Progenitor cell of endocrine pancreas (in vitro differentiated cells): ENCODE data around the gene GVQW3. TPM values are rescaled to one million over a fixed set of nuclear protein-coding genes. Genes with fewer than 3 reads are reported as not detected.

ENCODE experiments used
- DNase-seq: peaks from one replicate; pipeline ENCODE4 v3.0.0; 2021; ENCODE audit warnings: low spot score; ENCODE audit not compliant: unreplicated experiment
- H3K27ac Mint-ChIP-seq: 2 replicates; pipeline ENCODE4 v1.8.0; 2021; ENCODE audit warnings: mild to moderate bottlenecking, moderate library complexity, mixed read lengths
- H3K27me3 Mint-ChIP-seq: 2 replicates; pipeline ENCODE4 v1.8.0; 2021; ENCODE audit warnings: mixed read lengths
- H3K36me3 Mint-ChIP-seq: 2 replicates; pipeline ENCODE4 v1.8.0; 2022; ENCODE audit warnings: mixed read lengths; ENCODE audit not compliant: insufficient read depth
- H3K4me1 Mint-ChIP-seq: 2 replicates; pipeline ENCODE4 v1.8.0; 2021; ENCODE audit warnings: low read depth, mixed read lengths
- H3K4me3 Mint-ChIP-seq: 2 replicates; pipeline ENCODE4 v1.8.0; 2021; ENCODE audit warnings: low read depth, mild to moderate bottlenecking, moderate library complexity, mixed read lengths
- H3K9me3 Mint-ChIP-seq: 2 replicates; pipeline ENCODE4 v1.8.0; 2021; ENCODE audit warnings: low read depth, mixed read lengths
- total RNA-seq: library from RNA; stranded (reverse); gene quantifications from 2 replicates; pipeline ENCODE4 v1.2.1, GENCODE V29; 2021
- TF ChIP-seq, protein P1 (sequence below): fragments of 200-600 bp; sonication (generic); IDR thresholded peaks from one replicate; pipeline ENCODE4 v1.5.0; 2021; ENCODE audit warnings: antibody characterized with exemption, mild to moderate bottlenecking; ENCODE audit not compliant: unreplicated experiment

GVQW3 gene
- total RNA-seq, 1 donor from 2014 or later, result 17.5 TPM

DNA sequence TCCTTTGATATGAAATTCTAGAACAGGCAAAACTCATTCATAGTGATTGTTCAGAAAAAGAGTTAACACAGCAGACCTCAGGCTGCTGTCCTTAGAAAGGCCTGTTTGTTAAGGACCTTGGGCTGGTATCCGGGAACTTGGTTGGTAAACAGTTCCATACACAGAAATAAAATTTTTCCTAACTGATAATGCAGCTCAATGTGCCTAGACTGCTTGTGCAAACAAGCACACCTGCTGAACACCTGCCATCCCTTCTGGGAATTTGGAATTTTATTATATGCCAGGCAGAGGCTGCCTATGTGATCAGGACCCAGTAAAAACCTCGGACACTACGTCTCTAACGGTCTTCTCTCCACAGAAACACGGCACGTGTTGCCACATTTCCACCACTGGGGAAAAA lies 11.7 kb upstream of the GVQW3 start:
- Mint-ChIP-seq H3K27ac (peak overlapping the region; percentile 83), H3K4me3 (no peak overlapping the region), H3K36me3 (peaks cover 8% of the 10 kb centered on the region), H3K4me1 (peaks cover 31% of the 10 kb centered on the region), H3K27me3 (no peaks in the 10 kb centered on the region), H3K9me3 (no peaks in the 10 kb centered on the region)
- TF ChIP-seq, protein P1, sequence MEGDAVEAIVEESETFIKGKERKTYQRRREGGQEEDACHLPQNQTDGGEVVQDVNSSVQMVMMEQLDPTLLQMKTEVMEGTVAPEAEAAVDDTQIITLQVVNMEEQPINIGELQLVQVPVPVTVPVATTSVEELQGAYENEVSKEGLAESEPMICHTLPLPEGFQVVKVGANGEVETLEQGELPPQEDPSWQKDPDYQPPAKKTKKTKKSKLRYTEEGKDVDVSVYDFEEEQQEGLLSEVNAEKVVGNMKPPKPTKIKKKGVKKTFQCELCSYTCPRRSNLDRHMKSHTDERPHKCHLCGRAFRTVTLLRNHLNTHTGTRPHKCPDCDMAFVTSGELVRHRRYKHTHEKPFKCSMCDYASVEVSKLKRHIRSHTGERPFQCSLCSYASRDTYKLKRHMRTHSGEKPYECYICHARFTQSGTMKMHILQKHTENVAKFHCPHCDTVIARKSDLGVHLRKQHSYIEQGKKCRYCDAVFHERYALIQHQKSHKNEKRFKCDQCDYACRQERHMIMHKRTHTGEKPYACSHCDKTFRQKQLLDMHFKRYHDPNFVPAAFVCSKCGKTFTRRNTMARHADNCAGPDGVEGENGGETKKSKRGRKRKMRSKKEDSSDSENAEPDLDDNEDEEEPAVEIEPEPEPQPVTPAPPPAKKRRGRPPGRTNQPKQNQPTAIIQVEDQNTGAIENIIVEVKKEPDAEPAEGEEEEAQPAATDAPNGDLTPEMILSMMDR, result no peak
- DNase-seq, result no peak

DNA sequence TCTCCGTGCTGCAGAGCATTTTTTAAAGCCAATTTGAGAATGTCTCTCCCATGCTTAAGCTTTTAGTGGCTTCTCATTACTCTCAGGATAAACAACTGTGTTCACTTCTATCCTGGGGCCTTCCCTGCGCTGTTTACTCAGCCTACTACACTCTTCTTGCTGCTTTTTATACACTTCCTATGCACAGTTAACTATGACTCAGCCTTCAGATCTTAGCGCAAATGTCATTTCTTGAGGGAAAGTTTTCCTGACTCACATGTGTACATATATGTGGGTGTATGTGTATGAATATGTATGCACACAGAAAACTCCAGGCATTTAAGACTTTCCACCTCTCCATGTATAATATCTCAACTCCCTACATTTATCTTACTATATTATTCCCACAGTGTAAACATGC lies 10.0 kb upstream of the GVQW3 start:
- TF ChIP-seq, protein P1, result no peak
- Mint-ChIP-seq H3K27me3 (no peaks in the 10 kb centered on the region), H3K27ac (peak overlapping the region; percentile 53), H3K4me3 (no peak overlapping the region), H3K9me3 (no peaks in the 10 kb centered on the region), H3K36me3 (no peaks in the 10 kb centered on the region), H3K4me1 (peaks cover 24% of the 10 kb centered on the region)
- DNase-seq, result no peak

DNA sequence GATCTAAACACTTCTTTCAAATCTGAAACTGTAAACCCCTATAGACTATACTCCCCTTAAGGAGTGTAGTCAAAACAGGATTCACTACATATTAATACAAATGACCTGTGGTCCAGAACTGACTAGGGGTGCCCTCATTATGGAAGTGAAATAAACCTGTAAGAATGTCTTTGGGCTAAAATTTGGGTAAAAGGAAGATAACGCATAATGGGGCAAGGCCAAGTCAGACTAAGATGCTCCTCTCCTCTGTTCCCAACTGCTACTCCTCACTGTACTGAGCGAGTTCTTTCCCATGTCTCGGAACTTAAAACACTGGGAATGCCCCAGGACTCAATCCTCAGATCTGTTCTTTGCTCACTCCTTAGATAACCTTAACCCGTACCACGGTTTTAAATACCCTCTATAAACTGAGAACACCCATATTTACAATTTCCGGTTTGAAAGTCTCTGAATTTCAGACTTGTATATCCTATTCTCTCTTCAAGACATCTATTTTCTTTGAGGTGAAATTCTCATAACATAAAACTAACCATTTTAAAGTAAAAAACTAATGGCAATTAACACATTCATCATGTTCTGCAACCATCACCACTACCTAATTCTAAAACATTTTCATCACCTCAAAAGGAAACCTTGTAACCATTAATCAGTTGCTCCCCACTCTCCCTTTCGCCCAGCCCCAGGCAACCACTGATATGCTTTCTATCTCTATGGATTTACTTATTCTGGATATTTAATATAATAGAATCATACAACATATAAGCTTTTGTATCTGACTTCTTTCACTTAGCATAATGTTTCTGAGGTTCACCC lies 4.2 kb upstream of the GVQW3 start:
- H3K36me3 Mint-ChIP-seq, result no peaks in the 10 kb centered on the region
- no peaks in the 10 kb centered on the region for H3K9me3 Mint-ChIP-seq
- no peak overlapping the region for H3K27ac Mint-ChIP-seq
- H3K27me3 Mint-ChIP-seq, result no peaks in the 10 kb centered on the region
- DNase-seq, result no peak
- H3K4me1 Mint-ChIP-seq, result peaks cover 17% of the 10 kb centered on the region
- TF ChIP-seq, protein P1, result no peak
- no peak overlapping the region for H3K4me3 Mint-ChIP-seq

DNA sequence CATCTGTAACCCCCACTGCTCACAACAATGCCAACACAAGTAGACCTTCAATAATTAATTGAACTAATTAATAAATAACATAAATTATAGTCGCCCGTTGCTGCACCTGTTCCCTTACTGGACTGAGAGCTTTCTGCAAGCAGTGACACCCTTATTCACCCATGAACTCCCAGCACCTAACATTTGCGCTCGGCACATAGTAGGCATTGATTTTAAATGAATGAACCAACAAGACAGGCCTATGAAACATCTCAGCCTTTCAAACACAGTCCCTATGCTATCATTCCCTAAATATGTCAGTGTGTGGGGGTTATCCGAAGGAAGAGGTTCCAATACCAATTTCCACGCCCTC lies 1.3 kb upstream of the GVQW3 start:
- H3K9me3 Mint-ChIP-seq, result no peaks in the 10 kb centered on the region

DNA sequence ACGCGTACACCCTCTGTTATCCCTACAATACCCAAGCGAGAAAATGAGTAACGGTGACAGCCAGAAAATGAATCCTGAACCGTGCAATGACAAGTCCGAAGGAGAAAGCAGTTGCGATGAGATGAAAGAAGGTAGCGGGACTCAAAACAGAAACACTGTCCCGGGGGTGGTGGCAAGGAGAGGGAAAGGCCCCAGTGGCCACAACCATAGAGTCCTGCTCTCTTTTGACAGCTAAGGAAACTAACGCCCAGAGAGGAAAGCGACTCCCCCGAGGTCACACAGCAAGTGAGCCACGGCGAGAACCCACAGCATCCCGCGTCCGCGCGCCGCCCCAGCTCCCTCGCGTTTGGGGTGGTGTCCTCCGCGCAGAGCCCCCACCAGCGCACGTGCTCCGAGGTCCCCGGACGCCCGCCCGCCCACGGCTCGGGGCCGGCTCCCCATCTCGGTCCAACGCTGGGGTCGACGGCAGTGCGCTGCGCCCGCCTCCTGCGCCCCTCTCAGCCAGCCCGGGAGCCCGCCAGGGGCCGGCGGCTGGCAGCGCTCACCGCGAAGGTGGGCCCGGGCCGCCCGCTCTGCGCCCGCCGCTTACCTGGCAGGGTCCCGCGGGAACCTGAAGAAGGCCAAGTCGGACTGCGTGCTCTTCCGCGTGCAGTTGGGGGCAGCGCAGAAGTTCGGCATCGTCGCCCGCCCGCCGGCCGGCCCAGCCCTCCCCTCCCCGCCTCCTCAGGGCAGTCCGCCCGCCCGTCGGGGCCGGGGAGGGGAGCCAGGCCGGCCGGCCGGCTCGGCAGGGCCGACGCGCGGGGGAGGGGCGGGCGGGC lies 755 bp upstream of the GVQW3 start:
- DNase-seq, result no peak
- peaks cover 3% of the 10 kb centered on the region for H3K36me3 Mint-ChIP-seq
- H3K27ac Mint-ChIP-seq, result peak overlapping the region; percentile 94
- H3K9me3 Mint-ChIP-seq, result no peaks in the 10 kb centered on the region
- TF ChIP-seq, protein P1, result no peak
- H3K27me3 Mint-ChIP-seq, result no peaks in the 10 kb centered on the region
- peaks cover 26% of the 10 kb centered on the region for H3K4me1 Mint-ChIP-seq
- H3K4me3 Mint-ChIP-seq, result peak overlapping the region; percentile 86

More for the DNA sequence above, 1.3 kb upstream of the GVQW3 start:
- TF ChIP-seq, protein P1, result no peak
- no peak for DNase-seq
- Mint-ChIP-seq H3K27me3 (no peaks in the 10 kb centered on the region), H3K27ac (peak overlapping the region; percentile 94), H3K36me3 (peaks cover 3% of the 10 kb centered on the region), H3K4me3 (peak overlapping the region; percentile 86), H3K4me1 (peaks cover 24% of the 10 kb centered on the region)
